ENCODE data around the gene ARPP21.

The ARPP21 gene

GRCh38 chr3:35679409-35680080 is 40.2 kb downstream of the ARPP21 start:
- Histone ChIP-seq H3K9ac (ENCODE audit: low read length) (no peak overlapping the region), H3K4me1 (ENCODE audit: control insufficient read depth, low read depth, low read length) (no peaks in the 10 kb centered on the region), H3K4me3 (ENCODE audit: low read length) (no peak overlapping the region), H3K9me3 (ENCODE audit: control insufficient read depth, low read depth, low read length) (no peaks in the 10 kb centered on the region), H3K36me3 (ENCODE audit: control insufficient read depth, low read depth, low read length) (no peaks in the 10 kb centered on the region), H3K27me3 (ENCODE audit: control insufficient read depth, insufficient read depth, low read length) (no peaks in the 10 kb centered on the region), H3K27ac (ENCODE audit: low read length) (no peak overlapping the region)

DNA sequence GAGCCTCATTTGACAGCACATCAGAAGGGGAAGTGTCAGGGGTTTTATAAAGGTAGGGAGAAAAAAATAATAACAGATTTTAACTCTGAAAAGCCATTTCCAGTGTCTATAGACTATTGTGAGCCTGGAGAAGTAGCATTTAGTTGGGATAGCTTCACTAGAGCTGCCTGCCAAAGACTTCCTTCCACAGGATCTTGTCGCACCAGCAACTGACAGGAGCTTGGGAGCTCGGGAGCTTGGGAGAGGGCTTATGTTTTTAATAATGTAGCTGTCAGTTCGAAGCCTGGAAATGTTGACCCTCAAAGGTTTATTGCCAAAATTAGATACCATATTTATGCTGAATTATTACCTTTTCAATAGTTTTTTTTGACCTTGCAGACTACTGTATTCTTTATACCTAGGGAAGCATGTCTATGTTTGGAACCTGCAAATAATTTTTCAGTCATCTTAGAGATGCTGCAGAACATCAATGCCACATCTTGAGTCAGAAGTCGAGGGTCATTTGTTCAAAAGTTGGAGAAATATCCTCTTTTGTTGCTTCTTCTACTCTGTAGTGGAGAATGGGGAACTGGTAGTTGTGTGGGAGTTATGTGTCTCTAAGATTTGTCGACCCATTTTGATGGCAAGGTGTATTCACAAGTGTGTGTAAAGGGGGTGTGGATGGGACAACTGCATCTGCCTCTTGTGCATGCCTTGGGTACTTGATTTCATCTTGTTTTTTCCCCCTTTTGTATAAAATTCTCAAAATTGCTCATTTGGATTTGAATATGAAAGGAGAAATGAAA is 41.7 kb downstream of the ARPP21 start:
- no peak overlapping the region for H3K4me3 ChIP-seq (ENCODE audit: low read length)
- no peaks in the 10 kb centered on the region for H3K4me1 ChIP-seq (ENCODE audit: control insufficient read depth, low read depth, low read length)
- H3K9ac ChIP-seq (ENCODE audit: low read length), result no peak overlapping the region
- H3K27me3 ChIP-seq (ENCODE audit: control insufficient read depth, insufficient read depth, low read length), result no peaks in the 10 kb centered on the region
- no peaks in the 10 kb centered on the region for H3K9me3 ChIP-seq (ENCODE audit: control insufficient read depth, low read depth, low read length)
- H3K36me3 ChIP-seq (ENCODE audit: control insufficient read depth, low read depth, low read length), result no peaks in the 10 kb centered on the region
- H3K27ac ChIP-seq (ENCODE audit: low read length), result no peak overlapping the region

GRCh38 chr3:35685153-35685552 is 45.8 kb downstream of the ARPP21 start:
- Histone ChIP-seq H3K36me3 (ENCODE audit: control insufficient read depth, low read depth, low read length) (no peaks in the 10 kb centered on the region), H3K4me3 (ENCODE audit: low read length) (no peak overlapping the region), H3K9ac (ENCODE audit: low read length) (no peak overlapping the region), H3K4me1 (ENCODE audit: control insufficient read depth, low read depth, low read length) (no peaks in the 10 kb centered on the region), H3K27me3 (ENCODE audit: control insufficient read depth, insufficient read depth, low read length) (no peaks in the 10 kb centered on the region), H3K27ac (ENCODE audit: low read length) (no peak overlapping the region), H3K9me3 (ENCODE audit: control insufficient read depth, low read depth, low read length) (no peaks in the 10 kb centered on the region)

- no peaks in the 10 kb centered on the region for H3K27me3 ChIP-seq (ENCODE audit: control insufficient read depth, insufficient read depth, low read length)
- H3K9ac ChIP-seq (ENCODE audit: low read length), result no peak overlapping the region
- no peaks in the 10 kb centered on the region for H3K36me3 ChIP-seq (ENCODE audit: control insufficient read depth, low read depth, low read length)
- no peaks in the 10 kb centered on the region for H3K4me1 ChIP-seq (ENCODE audit: control insufficient read depth, low read depth, low read length)
- no peaks in the 10 kb centered on the region for H3K9me3 ChIP-seq (ENCODE audit: control insufficient read depth, low read depth, low read length)
- no peak overlapping the region for H3K27ac ChIP-seq (ENCODE audit: low read length)
- no peak overlapping the region for H3K4me3 ChIP-seq (ENCODE audit: low read length)
These were observed 49.5 kb downstream of the ARPP21 start for GRCh38 chr3:35688826-35689225.

DNA sequence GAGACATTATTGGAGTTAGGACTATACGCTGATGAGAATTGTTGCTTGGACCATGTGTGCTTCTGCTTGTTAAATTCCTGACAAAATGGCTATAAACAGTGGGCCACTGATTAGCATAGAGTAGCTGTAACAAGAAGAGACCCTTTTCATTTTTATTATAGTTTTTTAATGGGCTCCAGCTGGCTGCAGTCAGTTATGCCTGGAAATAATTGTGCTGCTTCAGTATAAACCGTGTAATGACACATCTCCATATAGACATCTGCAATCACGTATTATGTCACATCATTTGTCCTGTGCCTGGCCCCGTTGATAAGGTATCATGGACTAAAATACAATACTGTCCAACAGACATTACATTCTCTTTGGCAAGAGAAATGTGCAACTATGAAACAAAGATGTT is 50.9 kb downstream of the ARPP21 start:
- H3K9me3 ChIP-seq (ENCODE audit: control insufficient read depth, low read depth, low read length), result no peaks in the 10 kb centered on the region
- H3K4me3 ChIP-seq (ENCODE audit: low read length), result no peak overlapping the region
- H3K27me3 ChIP-seq (ENCODE audit: control insufficient read depth, insufficient read depth, low read length), result no peaks in the 10 kb centered on the region
- H3K27ac ChIP-seq (ENCODE audit: low read length), result no peak overlapping the region
- no peaks in the 10 kb centered on the region for H3K4me1 ChIP-seq (ENCODE audit: control insufficient read depth, low read depth, low read length)
- no peaks in the 10 kb centered on the region for H3K36me3 ChIP-seq (ENCODE audit: control insufficient read depth, low read depth, low read length)
- H3K9ac ChIP-seq (ENCODE audit: low read length), result no peak overlapping the region

GRCh38 chr3:35705904-35706303 is 66.6 kb downstream of the ARPP21 start:
- Histone ChIP-seq H3K27ac (ENCODE audit: low read length) (no peak overlapping the region), H3K4me1 (ENCODE audit: control insufficient read depth, low read depth, low read length) (no peaks in the 10 kb centered on the region), H3K27me3 (ENCODE audit: control insufficient read depth, insufficient read depth, low read length) (no peaks in the 10 kb centered on the region), H3K9ac (ENCODE audit: low read length) (no peak overlapping the region), H3K36me3 (ENCODE audit: control insufficient read depth, low read depth, low read length) (no peaks in the 10 kb centered on the region), H3K9me3 (ENCODE audit: control insufficient read depth, low read depth, low read length) (no peaks in the 10 kb centered on the region), H3K4me3 (ENCODE audit: low read length) (no peak overlapping the region)

GRCh38 chr3:35707904-35708303 is 68.6 kb downstream of the ARPP21 start:
- no peaks in the 10 kb centered on the region for H3K27me3 ChIP-seq (ENCODE audit: control insufficient read depth, insufficient read depth, low read length)
- no peak overlapping the region for H3K9ac ChIP-seq (ENCODE audit: low read length)
- H3K9me3 ChIP-seq (ENCODE audit: control insufficient read depth, low read depth, low read length), result no peaks in the 10 kb centered on the region
- no peaks in the 10 kb centered on the region for H3K36me3 ChIP-seq (ENCODE audit: control insufficient read depth, low read depth, low read length)
- no peaks in the 10 kb centered on the region for H3K4me1 ChIP-seq (ENCODE audit: control insufficient read depth, low read depth, low read length)
- no peak overlapping the region for H3K4me3 ChIP-seq (ENCODE audit: low read length)
- H3K27ac ChIP-seq (ENCODE audit: low read length), result no peak overlapping the region

- Histone ChIP-seq H3K27me3 (ENCODE audit: control insufficient read depth, insufficient read depth, low read length) (no peaks in the 10 kb centered on the region), H3K9ac (ENCODE audit: low read length) (no peak overlapping the region), H3K36me3 (ENCODE audit: control insufficient read depth, low read depth, low read length) (no peaks in the 10 kb centered on the region), H3K27ac (ENCODE audit: low read length) (no peak overlapping the region), H3K9me3 (ENCODE audit: control insufficient read depth, low read depth, low read length) (no peaks in the 10 kb centered on the region), H3K4me1 (ENCODE audit: control insufficient read depth, low read depth, low read length) (no peaks in the 10 kb centered on the region), H3K4me3 (ENCODE audit: low read length) (no peak overlapping the region)
These were observed 69.3 kb downstream of the ARPP21 start for GRCh38 chr3:35708394-35709271.

DNA sequence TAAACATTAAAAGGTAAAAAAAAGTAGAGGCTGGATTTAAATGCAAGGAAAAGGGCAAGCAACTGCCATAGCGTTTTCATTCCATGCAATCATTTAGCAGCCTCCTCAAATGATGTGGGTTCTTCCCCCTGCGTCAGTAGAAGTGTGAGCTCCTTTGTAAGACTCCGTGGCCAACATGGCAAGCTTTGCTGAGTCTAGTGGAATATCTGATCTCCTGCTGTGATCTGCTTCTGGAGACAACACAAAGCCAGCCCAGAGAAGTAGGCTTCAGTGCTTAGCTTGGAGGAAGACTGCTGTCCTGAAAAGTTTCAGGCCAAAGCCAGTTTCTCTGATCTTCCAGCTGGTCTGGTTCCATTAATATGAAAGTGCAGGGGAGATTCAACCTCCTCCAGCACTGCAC is 70.4 kb downstream of the ARPP21 start:
- Histone ChIP-seq H3K9ac (ENCODE audit: low read length) (no peak overlapping the region), H3K4me3 (ENCODE audit: low read length) (no peak overlapping the region), H3K36me3 (ENCODE audit: control insufficient read depth, low read depth, low read length) (no peaks in the 10 kb centered on the region), H3K27ac (ENCODE audit: low read length) (no peak overlapping the region), H3K9me3 (ENCODE audit: control insufficient read depth, low read depth, low read length) (no peaks in the 10 kb centered on the region), H3K4me1 (ENCODE audit: control insufficient read depth, low read depth, low read length) (no peaks in the 10 kb centered on the region), H3K27me3 (ENCODE audit: control insufficient read depth, insufficient read depth, low read length) (no peaks in the 10 kb centered on the region)

DNA sequence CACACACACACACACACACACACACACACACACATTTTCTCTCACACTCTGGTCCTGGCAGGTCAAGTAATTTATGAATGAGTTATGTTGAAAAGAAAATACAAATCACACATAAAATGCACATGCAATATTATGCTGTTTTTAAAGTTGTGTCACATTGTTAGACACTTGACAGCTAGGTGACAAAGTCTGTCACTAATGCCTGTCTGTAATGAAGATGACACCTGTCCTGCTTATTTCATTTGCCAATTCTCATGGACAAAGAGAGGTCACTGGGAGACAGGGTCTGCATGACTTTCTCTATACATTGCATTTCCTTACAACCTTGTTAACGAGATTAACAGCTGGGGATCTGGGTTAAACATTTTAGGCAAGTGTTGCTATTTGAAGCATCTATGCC is 71.2 kb downstream of the ARPP21 start:
- no peaks in the 10 kb centered on the region for H3K36me3 ChIP-seq (ENCODE audit: control insufficient read depth, low read depth, low read length)
- no peaks in the 10 kb centered on the region for H3K27me3 ChIP-seq (ENCODE audit: control insufficient read depth, insufficient read depth, low read length)
- no peak overlapping the region for H3K4me3 ChIP-seq (ENCODE audit: low read length)
- no peak overlapping the region for H3K9ac ChIP-seq (ENCODE audit: low read length)
- H3K9me3 ChIP-seq (ENCODE audit: control insufficient read depth, low read depth, low read length), result no peaks in the 10 kb centered on the region
- H3K4me1 ChIP-seq (ENCODE audit: control insufficient read depth, low read depth, low read length), result no peaks in the 10 kb centered on the region
- no peak overlapping the region for H3K27ac ChIP-seq (ENCODE audit: low read length)

- Histone ChIP-seq H3K27me3 (ENCODE audit: control insufficient read depth, insufficient read depth, low read length) (peaks cover 10% of the 10 kb centered on the region), H3K9ac (ENCODE audit: low read length) (no peak overlapping the region), H3K27ac (ENCODE audit: low read length) (no peak overlapping the region), H3K4me1 (ENCODE audit: control insufficient read depth, low read depth, low read length) (no peaks in the 10 kb centered on the region), H3K4me3 (ENCODE audit: low read length) (no peak overlapping the region), H3K36me3 (ENCODE audit: control insufficient read depth, low read depth, low read length) (no peaks in the 10 kb centered on the region), H3K9me3 (ENCODE audit: control insufficient read depth, low read depth, low read length) (no peaks in the 10 kb centered on the region)
These were observed 79.6 kb downstream of the ARPP21 start for GRCh38 chr3:35718921-35719320.

Measured in iPS-18a (cell line).